HG02610 (cell line): ENCODE measurements around the gene SLC1A7.

Source experiments
- ATAC-seq: cut with Tn5 transposase; IDR thresholded peaks from one replicate; pipeline ENCODE4 v1.9.1; 2021; ENCODE audit warnings: mild to moderate bottlenecking, moderate library complexity; ENCODE audit not compliant: unreplicated experiment

SLC1A7 gene

DNA sequence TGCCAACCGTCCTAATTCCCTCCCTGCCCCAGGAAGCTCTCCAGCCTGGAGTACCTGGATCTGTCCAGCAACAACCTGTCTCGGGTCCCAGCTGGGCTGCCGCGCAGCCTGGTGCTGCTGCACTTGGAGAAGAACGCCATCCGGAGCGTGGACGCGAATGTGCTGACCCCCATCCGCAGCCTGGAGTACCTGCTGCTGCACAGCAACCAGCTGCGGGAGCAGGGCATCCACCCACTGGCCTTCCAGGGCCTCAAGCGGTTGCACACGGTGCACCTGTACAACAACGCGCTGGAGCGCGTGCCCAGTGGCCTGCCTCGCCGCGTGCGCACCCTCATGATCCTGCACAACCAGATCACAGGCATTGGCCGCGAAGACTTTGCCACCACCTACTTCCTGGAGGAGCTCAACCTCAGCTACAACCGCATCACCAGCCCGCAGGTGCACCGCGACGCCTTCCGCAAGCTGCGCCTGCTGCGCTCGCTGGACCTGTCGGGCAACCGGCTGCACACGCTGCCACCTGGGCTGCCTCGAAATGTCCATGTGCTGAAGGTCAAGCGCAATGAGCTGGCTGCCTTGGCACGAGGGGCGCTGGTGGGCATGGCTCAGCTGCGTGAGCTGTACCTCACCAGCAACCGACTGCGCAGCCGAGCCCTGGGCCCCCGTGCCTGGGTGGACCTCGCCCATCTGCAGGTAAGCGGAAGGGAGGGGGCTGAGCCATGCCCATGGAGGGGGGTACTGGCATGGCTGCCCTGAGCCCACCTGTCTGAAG, 63.9 kb downstream of the SLC1A7 start:
- no peak for ATAC-seq

DNA sequence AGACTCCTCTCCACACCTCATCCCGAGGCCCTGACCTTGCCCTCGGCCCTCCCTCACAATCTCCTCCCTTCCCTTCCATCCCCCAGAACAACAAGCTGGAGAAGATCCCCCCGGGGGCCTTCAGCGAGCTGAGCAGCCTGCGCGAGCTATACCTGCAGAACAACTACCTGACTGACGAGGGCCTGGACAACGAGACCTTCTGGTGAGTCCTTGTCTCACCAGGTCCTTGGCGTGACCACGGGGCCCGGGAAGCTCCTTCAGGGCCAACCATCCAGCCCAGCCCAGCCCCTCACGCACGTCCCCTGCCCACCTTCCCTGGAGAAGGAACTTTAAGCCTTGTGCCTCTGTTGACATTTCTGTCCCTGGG, 64.9 kb downstream of the SLC1A7 start:
- no peak for ATAC-seq

DNA sequence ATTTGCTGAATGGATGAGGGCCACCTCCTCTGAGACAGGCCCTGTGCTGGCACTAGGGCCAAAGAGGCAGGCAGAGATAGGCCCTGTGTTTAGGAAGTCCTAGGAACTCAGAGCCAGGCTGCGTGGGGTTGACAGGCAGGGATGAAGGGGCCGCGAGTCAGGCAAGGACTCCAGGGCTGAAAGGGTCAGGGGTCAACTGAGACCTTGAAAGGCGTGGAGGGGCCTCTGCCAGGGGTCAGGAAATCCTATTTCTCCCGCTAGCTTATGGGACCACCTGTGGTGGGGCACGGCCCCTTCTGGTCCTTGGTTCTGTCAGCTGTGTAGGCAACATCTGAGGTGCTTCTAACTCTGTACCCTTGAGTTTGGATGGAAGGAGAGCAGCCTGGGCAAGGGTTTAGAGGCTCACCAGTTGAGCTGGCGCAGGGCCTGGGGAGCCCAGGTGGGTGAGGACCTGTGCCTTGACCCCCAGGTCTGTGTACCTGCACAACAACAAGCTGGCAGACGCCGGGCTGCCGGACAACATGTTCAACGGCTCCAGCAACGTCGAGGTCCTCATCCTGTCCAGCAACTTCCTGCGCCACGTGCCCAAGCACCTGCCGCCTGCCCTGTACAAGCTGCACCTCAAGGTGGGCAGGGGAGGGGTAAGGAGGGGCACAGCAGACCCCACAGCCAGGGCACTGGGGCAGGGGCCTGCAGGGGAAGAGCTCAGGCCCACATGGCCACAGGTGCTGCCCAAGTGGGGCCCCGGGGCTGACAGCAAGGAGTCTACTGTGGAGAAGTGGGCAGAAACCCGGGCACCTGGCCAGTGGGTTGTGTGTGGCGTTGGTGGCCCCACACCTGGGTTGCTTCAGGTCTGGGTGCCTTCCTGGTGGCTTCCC, 65.5 kb downstream of the SLC1A7 start:
- ATAC-seq: no peak

GRCh38 chr1:53076165-53076564, 66.3 kb downstream of the SLC1A7 start:
- no peak for ATAC-seq

- ATAC-seq: no peak
These were observed 66.7 kb downstream of the SLC1A7 start for GRCh38 chr1:53075761-53076163.

GRCh38 chr1:53075206-53075605, 67.2 kb downstream of the SLC1A7 start:
- ATAC-seq: no peak

GRCh38 chr1:53074313-53075154, 67.9 kb downstream of the SLC1A7 start:
- ATAC-seq: no peak

DNA sequence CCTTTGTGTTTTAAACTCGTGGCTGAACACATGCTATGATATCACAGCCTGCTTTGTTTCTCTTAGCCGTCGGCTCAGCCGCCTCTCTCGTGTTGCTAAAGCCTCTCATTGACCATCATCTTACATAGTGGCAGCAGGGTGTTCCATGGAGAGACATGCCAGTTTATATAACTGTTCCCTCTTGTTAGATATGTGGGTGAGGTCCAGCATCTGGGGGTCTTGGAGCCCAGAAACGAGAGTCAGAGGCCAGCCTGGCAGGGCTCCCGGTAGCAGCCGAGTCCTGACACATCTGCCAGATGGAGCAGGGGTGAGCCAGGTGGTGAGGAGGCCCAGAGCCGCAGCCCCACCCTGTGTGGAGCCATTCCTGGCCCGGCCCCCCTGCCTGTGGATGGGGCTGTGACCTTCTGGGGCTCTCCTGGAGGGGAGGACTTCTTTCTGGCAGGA, 68.5 kb downstream of the SLC1A7 start:
- no peak for ATAC-seq

GRCh38 chr1:53073287-53073686, 69.2 kb downstream of the SLC1A7 start:
- ATAC-seq: no peak

- ATAC-seq: no peak
These were observed 70.5 kb downstream of the SLC1A7 start for GRCh38 chr1:53071915-53072314.

DNA sequence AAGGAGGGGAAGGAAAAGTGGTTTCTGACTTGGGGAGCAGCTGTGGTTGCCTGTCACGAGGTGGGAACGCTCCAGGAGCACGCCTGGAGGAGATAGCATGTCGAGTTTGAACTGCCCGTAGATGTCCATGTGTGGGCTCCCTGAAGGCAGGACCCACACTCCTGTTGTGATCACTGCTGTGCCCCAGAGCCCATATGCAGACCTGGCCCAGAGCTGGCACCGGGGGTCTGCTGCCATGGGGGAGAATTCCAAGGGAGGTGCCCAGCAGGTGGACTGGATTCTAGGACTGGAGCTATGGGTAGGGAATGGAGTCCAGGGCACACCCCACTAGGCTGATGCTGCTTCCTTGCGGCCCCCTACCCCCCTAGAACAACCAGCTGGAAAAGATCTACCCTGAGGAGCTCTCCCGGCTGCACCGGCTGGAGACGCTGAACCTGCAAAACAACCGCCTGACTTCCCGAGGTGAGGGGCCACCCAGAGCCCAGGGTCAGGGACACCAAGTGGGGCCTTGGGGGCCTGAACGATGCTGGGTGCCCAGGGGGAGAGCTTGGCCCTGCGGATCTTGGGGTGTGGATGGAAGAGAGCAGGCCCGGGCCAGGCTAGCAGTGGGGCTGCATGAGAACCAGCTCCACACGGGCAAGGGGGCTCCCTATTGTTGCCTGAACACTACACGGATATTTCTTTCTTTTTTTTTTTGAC, 71.1 kb downstream of the SLC1A7 start:
- ATAC-seq: no peak

GRCh38 chr1:53070621-53071020, 71.8 kb downstream of the SLC1A7 start:
- no peak for ATAC-seq

GRCh38 chr1:53069663-53070327, 72.6 kb downstream of the SLC1A7 start:
- no peak for ATAC-seq

DNA sequence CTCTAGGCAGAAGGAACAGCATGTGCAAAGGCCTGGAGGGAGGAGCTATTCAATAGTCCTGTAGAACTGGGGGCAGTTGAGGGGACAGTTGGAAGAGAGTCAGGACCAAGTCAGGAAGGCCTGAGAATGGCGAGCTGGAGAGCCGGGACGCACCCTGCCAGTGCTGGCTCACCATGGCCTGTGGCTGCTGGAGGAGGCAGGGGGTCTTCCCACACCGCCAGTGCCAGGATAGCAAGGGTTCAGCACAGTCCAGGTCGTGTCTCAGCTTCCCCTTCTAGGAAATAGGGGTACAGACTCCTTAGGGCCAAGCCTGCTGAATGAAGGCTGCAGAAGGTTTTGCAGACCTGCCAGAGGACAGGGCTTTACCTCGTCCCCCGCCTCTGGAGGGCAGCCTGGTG, 73.2 kb downstream of the SLC1A7 start:
- no peak for ATAC-seq

DNA sequence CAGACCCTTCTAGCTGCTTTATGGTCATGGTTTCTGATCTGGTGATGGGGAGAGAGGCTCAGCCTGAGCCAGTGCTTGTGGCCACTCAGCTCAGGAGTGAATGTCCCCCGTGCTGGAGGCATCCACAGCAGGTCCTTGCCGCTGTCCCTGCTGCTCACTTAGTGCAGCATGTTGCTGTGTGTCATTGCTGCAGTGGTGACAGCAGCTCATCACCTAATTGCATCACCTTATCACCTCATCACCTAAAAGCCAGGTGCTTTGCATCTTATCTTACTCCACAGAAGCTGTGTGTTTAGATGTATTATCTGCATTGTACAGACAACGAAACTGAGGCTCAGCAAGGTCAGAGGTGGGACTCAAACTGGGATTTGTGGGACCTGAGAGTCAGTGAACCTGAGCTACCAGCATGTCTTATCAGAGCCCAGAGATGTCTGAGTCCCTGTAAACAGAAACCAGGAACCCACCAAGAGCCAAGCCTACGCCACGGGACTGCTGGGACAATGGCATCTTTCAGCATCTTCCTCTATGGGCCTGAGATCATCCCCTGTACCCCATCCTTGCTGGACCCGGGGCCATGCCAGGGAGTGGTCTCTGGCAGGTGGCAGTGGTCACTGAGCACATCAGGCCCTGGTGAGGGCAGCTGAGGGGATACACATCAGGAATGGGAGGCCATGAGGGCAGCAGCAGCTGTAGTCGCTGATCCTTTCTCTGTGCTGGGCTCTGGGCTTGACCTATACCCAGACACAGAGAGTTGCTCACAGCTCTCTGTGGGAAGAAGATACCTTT, 73.9 kb downstream of the SLC1A7 start:
- no peak for ATAC-seq

GRCh38 chr1:53067886-53068285, 74.6 kb downstream of the SLC1A7 start:
- no peak for ATAC-seq

- ATAC-seq: no peak
These were observed 75.3 kb downstream of the SLC1A7 start for GRCh38 chr1:53066891-53067738.

- no peak for ATAC-seq
These were observed 76.0 kb downstream of the SLC1A7 start for GRCh38 chr1:53066488-53066887.
